ENCODE results near the gene PNMA6A.
"Not testable (repeated sequence)": the region's sequence is repeated elsewhere in the genome, so short reads cannot be mapped to it uniquely, and the experiment has no call there.

The PNMA6A gene

GRCh38 chrX:153057281-153057680 is 15.0 kb upstream of the PNMA6A start:
- Histone ChIP-seq H3K27ac (ENCODE audit: low read depth, low read length, severe bottlenecking) (no peak overlapping the region), H3K4me3 (ENCODE audit: extremely low read depth, insufficient read depth, low read length, poor library complexity, severe bottlenecking) (no peak overlapping the region), H3K9me3 (ENCODE audit: control insufficient read depth, low read length) (no peaks in the 10 kb centered on the region), H3K36me3 (ENCODE audit: control insufficient read depth, insufficient read depth, low read length) (no peaks in the 10 kb centered on the region), H3K4me1 (ENCODE audit: control insufficient read depth, insufficient read depth, low read length, poor library complexity, severe bottlenecking) (no peaks in the 10 kb centered on the region)
- 94% methylated on average over 6 of the region's 11 CpGs; no CpG with 5 or more reads in 1 of the 2 experiments for WGBS, 2 experiments (ENCODE audit: insufficient coverage in 2 of 2)

DNA sequence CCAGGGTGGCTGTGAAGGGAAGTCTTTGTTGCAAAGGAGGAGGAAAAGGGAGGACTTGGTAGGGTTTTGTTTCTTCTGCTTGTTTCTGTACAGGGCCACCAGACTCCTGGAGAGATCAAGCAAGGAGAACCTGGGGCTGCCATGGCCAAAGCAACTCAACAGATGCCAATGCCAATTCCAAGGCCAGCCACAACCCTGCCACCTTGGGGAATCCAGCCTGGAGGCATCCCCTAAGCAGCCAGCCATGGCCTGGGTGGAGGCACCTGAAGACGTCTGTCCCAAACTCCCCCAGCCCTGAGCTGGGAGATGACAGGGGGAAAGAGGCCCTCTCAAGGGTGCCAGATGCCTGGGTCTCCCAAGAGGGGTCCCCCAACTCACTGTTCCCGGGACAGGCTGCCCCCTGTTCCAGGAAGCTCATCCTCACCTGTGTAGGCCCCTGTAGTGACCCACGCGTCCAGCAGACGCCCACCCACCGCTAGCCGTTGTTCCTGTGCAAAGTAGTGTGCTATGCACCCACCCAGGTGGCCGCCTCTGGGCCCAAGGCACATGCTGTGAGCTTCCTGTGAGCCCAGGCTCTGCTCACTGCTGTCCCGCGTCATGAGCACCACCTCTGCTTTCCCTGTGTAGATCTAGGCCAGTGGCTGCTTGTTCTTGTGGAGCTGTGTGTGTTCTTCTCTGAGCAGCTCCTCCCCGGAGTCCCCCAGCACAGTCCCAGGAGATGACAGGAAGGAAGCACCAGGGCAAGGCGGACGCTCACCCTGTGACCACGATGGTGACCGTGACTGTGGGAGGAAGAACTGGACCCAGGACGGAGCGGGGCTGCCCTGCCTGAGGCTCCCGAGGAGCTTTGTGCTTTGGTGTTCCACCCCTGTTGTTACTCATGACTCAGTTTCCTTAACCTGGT is 12.8 kb upstream of the PNMA6A start:
- H3K4me1 ChIP-seq (ENCODE audit: control insufficient read depth, insufficient read depth, low read length, poor library complexity, severe bottlenecking): no peaks in the 10 kb centered on the region
- no peaks in the 10 kb centered on the region for H3K36me3 ChIP-seq (ENCODE audit: control insufficient read depth, insufficient read depth, low read length)
- H3K4me3 ChIP-seq (ENCODE audit: extremely low read depth, insufficient read depth, low read length, poor library complexity, severe bottlenecking): no peak overlapping the region
- no peak overlapping the region for H3K27ac ChIP-seq (ENCODE audit: low read depth, low read length, severe bottlenecking)
- H3K9me3 ChIP-seq (ENCODE audit: control insufficient read depth, low read length): no peaks in the 10 kb centered on the region
- 93 to 100% methylated on average over 2 to 8 of the region's 18 CpGs for WGBS, 2 experiments (ENCODE audit: insufficient coverage in 2 of 2)

DNA sequence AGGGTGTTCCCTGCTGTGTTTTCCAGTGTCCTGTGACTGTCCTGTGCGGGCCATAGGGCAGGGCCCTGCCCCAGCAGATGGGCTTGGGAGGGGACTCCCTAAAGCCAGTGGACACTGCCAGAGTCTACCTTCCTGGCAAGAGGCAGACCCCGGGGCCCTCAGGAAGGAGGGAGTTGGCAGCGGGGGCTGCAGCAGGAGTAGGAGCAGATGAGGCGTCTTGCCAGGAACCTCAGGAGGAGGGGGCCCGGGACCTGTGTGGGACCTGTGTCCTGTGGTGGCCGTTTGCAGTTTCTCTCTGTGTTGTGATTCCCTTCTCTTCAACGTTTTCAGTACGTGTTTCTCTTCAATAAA is 12.2 kb upstream of the PNMA6A start:
- Histone ChIP-seq H3K4me1 (ENCODE audit: control insufficient read depth, insufficient read depth, low read length, poor library complexity, severe bottlenecking) (no peaks in the 10 kb centered on the region), H3K27ac (ENCODE audit: low read depth, low read length, severe bottlenecking) (no peak overlapping the region), H3K4me3 (ENCODE audit: extremely low read depth, insufficient read depth, low read length, poor library complexity, severe bottlenecking) (no peak overlapping the region), H3K9me3 (ENCODE audit: control insufficient read depth, low read length) (no peaks in the 10 kb centered on the region), H3K36me3 (ENCODE audit: control insufficient read depth, insufficient read depth, low read length) (no peaks in the 10 kb centered on the region)
- 92 to 100% methylated on average over 2 of the region's 8 CpGs for WGBS, 2 experiments (ENCODE audit: insufficient coverage in 2 of 2)

DNA sequence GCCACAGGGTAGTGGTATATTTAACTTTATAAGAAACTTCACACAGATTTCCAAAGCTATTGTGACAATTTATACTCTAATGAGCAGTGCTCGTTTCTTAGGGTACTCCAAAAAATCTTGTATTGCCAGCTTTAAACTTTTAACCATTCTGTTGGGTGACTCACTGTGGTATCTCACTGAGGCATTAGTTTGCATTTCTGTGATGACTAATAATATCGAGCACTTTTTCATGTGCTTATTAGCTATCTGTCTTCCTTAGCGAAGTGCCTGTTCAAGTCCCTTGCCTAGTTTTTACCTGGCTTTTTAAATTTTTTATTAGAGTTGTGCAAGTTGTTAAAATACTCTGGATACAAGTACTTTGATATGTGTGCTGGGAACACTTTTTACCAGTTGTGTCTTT is 10.5 kb upstream of the PNMA6A start:
- 80% methylated on average over 1 of the region's 3 CpGs; no CpG with 5 or more reads in 1 of the 2 experiments for WGBS, 2 experiments (ENCODE audit: insufficient coverage in 2 of 2)
- no peak overlapping the region for H3K27ac ChIP-seq (ENCODE audit: low read depth, low read length, severe bottlenecking)
- no peaks in the 10 kb centered on the region for H3K9me3 ChIP-seq (ENCODE audit: control insufficient read depth, low read length)
- H3K4me1 ChIP-seq (ENCODE audit: control insufficient read depth, insufficient read depth, low read length, poor library complexity, severe bottlenecking): no peaks in the 10 kb centered on the region
- H3K36me3 ChIP-seq (ENCODE audit: control insufficient read depth, insufficient read depth, low read length): no peaks in the 10 kb centered on the region
- no peak overlapping the region for H3K4me3 ChIP-seq (ENCODE audit: extremely low read depth, insufficient read depth, low read length, poor library complexity, severe bottlenecking)

DNA sequence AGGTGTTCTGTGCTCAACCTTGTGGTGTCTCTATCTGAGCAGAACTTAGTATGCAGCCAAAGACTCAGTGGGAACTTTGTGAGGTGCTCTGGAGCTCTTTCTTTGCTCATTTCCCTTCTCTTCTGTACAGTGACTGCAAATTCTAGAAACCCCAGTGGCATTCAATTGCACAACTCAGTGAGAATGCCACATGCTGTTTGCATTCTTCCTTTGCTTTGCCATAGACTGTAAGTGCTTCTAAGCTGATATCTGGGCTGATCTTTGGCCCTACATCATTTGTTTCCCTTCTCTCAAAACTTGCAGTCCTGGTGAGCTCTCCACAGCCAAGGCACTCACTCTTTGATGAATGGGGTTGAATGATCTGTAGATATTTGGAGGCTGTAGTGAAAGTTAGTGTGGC is 8.9 kb upstream of the PNMA6A start:
- H3K4me1 ChIP-seq (ENCODE audit: control insufficient read depth, insufficient read depth, low read length, poor library complexity, severe bottlenecking): no peaks in the 10 kb centered on the region
- H3K9me3 ChIP-seq (ENCODE audit: control insufficient read depth, low read length): no peaks in the 10 kb centered on the region
- H3K36me3 ChIP-seq (ENCODE audit: control insufficient read depth, insufficient read depth, low read length): no peaks in the 10 kb centered on the region
- no peak overlapping the region for H3K4me3 ChIP-seq (ENCODE audit: extremely low read depth, insufficient read depth, low read length, poor library complexity, severe bottlenecking)
- H3K27ac ChIP-seq (ENCODE audit: low read depth, low read length, severe bottlenecking): no peak overlapping the region

DNA sequence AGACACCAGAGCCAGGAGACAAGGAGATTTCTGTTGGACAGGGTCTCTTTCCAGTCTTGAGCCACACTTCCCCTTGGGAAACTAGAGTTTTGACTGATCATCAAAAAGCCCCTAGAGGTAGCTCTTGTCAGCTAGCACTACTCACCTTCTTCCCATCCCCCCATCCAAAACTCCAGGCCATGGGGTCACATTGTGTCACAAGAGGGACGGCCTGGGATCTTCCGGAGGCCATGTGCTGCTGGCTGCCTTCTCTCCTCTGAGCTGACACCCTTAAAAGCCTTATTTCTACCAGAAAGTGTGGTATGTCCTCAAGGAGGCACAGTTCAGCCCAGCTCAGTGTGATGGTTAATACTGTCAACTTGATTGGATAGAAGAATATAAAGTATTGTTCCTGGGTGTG is 8.2 kb upstream of the PNMA6A start:
- no peaks in the 10 kb centered on the region for H3K9me3 ChIP-seq (ENCODE audit: control insufficient read depth, low read length)
- no CpG with 5 or more reads among the region's 2 CpGs for WGBS, 2 experiments (ENCODE audit: insufficient coverage in 2 of 2)
- no peaks in the 10 kb centered on the region for H3K36me3 ChIP-seq (ENCODE audit: control insufficient read depth, insufficient read depth, low read length)
- no peak overlapping the region for H3K27ac ChIP-seq (ENCODE audit: low read depth, low read length, severe bottlenecking)
- H3K4me3 ChIP-seq (ENCODE audit: extremely low read depth, insufficient read depth, low read length, poor library complexity, severe bottlenecking): no peak overlapping the region
- no peaks in the 10 kb centered on the region for H3K4me1 ChIP-seq (ENCODE audit: control insufficient read depth, insufficient read depth, low read length, poor library complexity, severe bottlenecking)

DNA sequence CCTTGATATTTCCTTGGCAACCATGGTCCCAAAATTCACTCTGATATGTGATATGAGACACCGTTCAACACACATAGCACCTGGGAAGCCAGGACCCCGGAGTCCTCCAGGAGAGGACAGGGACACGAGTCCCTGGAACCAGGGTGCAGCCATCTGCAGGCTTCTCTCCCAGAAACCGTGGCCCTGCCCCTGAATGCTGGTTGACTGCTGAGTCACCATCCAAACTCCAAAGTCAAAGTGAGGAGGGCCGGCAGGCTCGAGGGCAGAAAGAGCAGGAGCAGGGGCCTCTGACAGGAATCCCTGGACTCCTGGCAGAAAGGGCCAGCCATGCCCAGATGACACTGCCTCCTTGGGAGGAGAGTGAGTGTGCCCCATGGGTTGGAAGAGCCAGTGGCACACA is 6.9 kb upstream of the PNMA6A start:
- Histone ChIP-seq H3K4me1 (ENCODE audit: control insufficient read depth, insufficient read depth, low read length, poor library complexity, severe bottlenecking) (no peaks in the 10 kb centered on the region), H3K9me3 (ENCODE audit: control insufficient read depth, low read length) (no peaks in the 10 kb centered on the region), H3K4me3 (ENCODE audit: extremely low read depth, insufficient read depth, low read length, poor library complexity, severe bottlenecking) (no peak overlapping the region), H3K36me3 (ENCODE audit: control insufficient read depth, insufficient read depth, low read length) (no peaks in the 10 kb centered on the region), H3K27ac (ENCODE audit: low read depth, low read length, severe bottlenecking) (no peak overlapping the region)
- WGBS, 2 experiments (ENCODE audit: insufficient coverage in 2 of 2): 70 to 93% methylated on average over 2 to 3 of the region's 6 CpGs

- not testable (repeated sequence) for H3K4me1 ChIP-seq (ENCODE audit: control insufficient read depth, insufficient read depth, low read length, poor library complexity, severe bottlenecking); H3K4me3 ChIP-seq (ENCODE audit: extremely low read depth, insufficient read depth, low read length, poor library complexity, severe bottlenecking); H3K9me3 ChIP-seq (ENCODE audit: control insufficient read depth, low read length); H3K27ac ChIP-seq (ENCODE audit: low read depth, low read length, severe bottlenecking); H3K36me3 ChIP-seq (ENCODE audit: control insufficient read depth, insufficient read depth, low read length)
- no CpG with 5 or more reads among the region's 12 CpGs for WGBS, 2 experiments (ENCODE audit: insufficient coverage in 2 of 2)
Observed at GRCh38 chrX:153066402-153066801, 5.9 kb upstream of the PNMA6A start.

GRCh38 chrX:153073331-153073730 is 1.1 kb downstream of the PNMA6A start:
- not testable (repeated sequence) for H3K4me3 ChIP-seq (ENCODE audit: extremely low read depth, insufficient read depth, low read length, poor library complexity, severe bottlenecking); H3K4me1 ChIP-seq (ENCODE audit: control insufficient read depth, insufficient read depth, low read length, poor library complexity, severe bottlenecking); H3K9me3 ChIP-seq (ENCODE audit: control insufficient read depth, low read length); H3K27ac ChIP-seq (ENCODE audit: low read depth, low read length, severe bottlenecking); H3K36me3 ChIP-seq (ENCODE audit: control insufficient read depth, insufficient read depth, low read length)
- no CpG with 5 or more reads among the region's 29 CpGs for WGBS, 2 experiments (ENCODE audit: insufficient coverage in 2 of 2)

- WGBS, 2 experiments (ENCODE audit: insufficient coverage in 2 of 2): 88 to 96% methylated on average over 12 to 13 of the region's 24 CpGs
- Histone ChIP-seq H3K36me3 (ENCODE audit: control insufficient read depth, insufficient read depth, low read length) (no peaks in the 10 kb centered on the region), H3K27ac (ENCODE audit: low read depth, low read length, severe bottlenecking) (no peak overlapping the region), H3K9me3 (ENCODE audit: control insufficient read depth, low read length) (no peaks in the 10 kb centered on the region), H3K4me3 (ENCODE audit: extremely low read depth, insufficient read depth, low read length, poor library complexity, severe bottlenecking) (no peak overlapping the region), H3K4me1 (ENCODE audit: control insufficient read depth, insufficient read depth, low read length, poor library complexity, severe bottlenecking) (no peaks in the 10 kb centered on the region)
Observed at GRCh38 chrX:153074262-153074899, 2.1 kb downstream of the PNMA6A start.

DNA sequence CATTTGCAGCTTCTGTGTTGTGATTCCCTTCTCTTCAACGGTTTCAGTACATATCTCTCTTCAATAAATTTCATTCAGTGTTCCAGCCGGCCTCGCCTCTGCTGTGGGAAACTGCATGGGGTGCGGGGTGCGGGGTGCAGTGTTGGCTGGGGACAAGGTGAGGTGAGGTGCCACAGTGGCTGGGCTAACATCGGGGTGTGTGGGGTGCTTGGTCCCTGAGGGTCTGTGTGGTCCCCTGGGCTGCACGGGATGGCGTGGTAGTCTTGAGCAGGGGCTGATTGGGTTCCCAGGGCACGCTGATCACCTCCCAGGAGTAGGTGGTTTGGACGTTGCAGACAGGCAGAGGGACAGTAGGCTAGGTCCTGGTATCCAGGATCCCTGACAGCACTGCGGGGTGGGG is 2.7 kb downstream of the PNMA6A start:
- Histone ChIP-seq H3K4me1 (ENCODE audit: control insufficient read depth, insufficient read depth, low read length, poor library complexity, severe bottlenecking) (no peaks in the 10 kb centered on the region), H3K9me3 (ENCODE audit: control insufficient read depth, low read length) (no peaks in the 10 kb centered on the region), H3K4me3 (ENCODE audit: extremely low read depth, insufficient read depth, low read length, poor library complexity, severe bottlenecking) (no peak overlapping the region), H3K36me3 (ENCODE audit: control insufficient read depth, insufficient read depth, low read length) (no peaks in the 10 kb centered on the region), H3K27ac (ENCODE audit: low read depth, low read length, severe bottlenecking) (no peak overlapping the region)
- WGBS, 2 experiments (ENCODE audit: insufficient coverage in 2 of 2): 75 to 100% methylated on average over 2 to 4 of the region's 11 CpGs
